Epidermal melanocyte (primary cell): ENCODE results near the gene ZC3H18.
"Not testable (repeated sequence)": the region's sequence is repeated elsewhere in the genome, so short reads cannot be mapped to it uniquely, and the experiment has no call there.

Experiments used
- DNase-seq: peaks from one replicate; pipeline ENCODE4 v3.0.0; 2011; ENCODE audit warnings: low spot score; ENCODE audit not compliant: insufficient read length

The ZC3H18 gene

GRCh38 chr16:88602091-88602490 lies 31.9 kb downstream of the ZC3H18 start:
- DNase-seq = no peak

- DNase-seq = no peak
Measured at GRCh38 chr16:88605186-88606147, 35.3 kb downstream of the ZC3H18 start.

GRCh38 chr16:88606148-88606757 lies 36.0 kb downstream of the ZC3H18 start:
- no peak for DNase-seq

GRCh38 chr16:88608076-88608475 lies 37.9 kb downstream of the ZC3H18 start:
- DNase-seq = no peak

GRCh38 chr16:88609426-88609825 lies 39.2 kb downstream of the ZC3H18 start:
- DNase-seq = not testable (repeated sequence)

GRCh38 chr16:88610080-88610479 lies 39.9 kb downstream of the ZC3H18 start:
- DNase-seq = no peak

- no peak for DNase-seq
Measured at GRCh38 chr16:88610909-88611812, 41.0 kb downstream of the ZC3H18 start.

- DNase-seq = no peak
Measured at GRCh38 chr16:88613293-88613692, 43.1 kb downstream of the ZC3H18 start.

- DNase-seq = no peak
Measured at GRCh38 chr16:88613911-88614817, 44.0 kb downstream of the ZC3H18 start.

GRCh38 chr16:88614818-88615580 lies 44.8 kb downstream of the ZC3H18 start:
- DNase-seq = no peak

GRCh38 chr16:88616320-88616719 lies 46.1 kb downstream of the ZC3H18 start:
- no peak for DNase-seq

GRCh38 chr16:88616736-88617135 lies 46.5 kb downstream of the ZC3H18 start:
- DNase-seq = no peak

- no peak for DNase-seq
Measured at GRCh38 chr16:88617268-88618031, 47.2 kb downstream of the ZC3H18 start.

GRCh38 chr16:88618182-88618955 lies 48.2 kb downstream of the ZC3H18 start:
- no peak for DNase-seq

GRCh38 chr16:88618956-88619667 lies 48.9 kb downstream of the ZC3H18 start:
- no peak for DNase-seq

- no peak for DNase-seq
Measured at GRCh38 chr16:88619859-88620815, 49.9 kb downstream of the ZC3H18 start.
